H1 (cell line): Measurements from ENCODE around the gene SND1. TPM values are rescaled to one million over a fixed set of nuclear protein-coding genes. Genes with fewer than 3 reads are reported as not detected.

Experiments used
- CBX8 ChIP-seq: fragments of 300-800, 300-1000 bp; sonication (generic); IDR thresholded peaks from 2 replicates; pipeline ENCODE4 v1.7.1; 2016; ENCODE audit warnings: low read depth, low read length, borderline replicate concordance
- CTCF ChIP-seq, 3 experiments: IDR thresholded peaks; 1 replicate in 2 of 3; 2 replicates in 1 of 3; pipeline versions ENCODE4 v1.5.1 to v1.6.1; 2011; ENCODE audit warnings: low read length in 3 of 3, mild to moderate bottlenecking in 3 of 3, inconsistent platforms in 2 of 3, low read depth in 1 of 3, moderate library complexity in 1 of 3; ENCODE audit not compliant: insufficient read depth in 1 of 3; ENCODE audit errors: control extremely low read depth in 1 of 3
- polyA plus RNA-seq, 7 experiments: library from polyadenylated mRNA; depleted of rRNA in 3 of 7; stranded (reverse) in 5 of 7; unstranded in 2 of 7; fragments of >200 nt in 5 of 7; fragments of 200-250 nt in 2 of 7; gene quantifications; 1 replicate in 5 of 7; 2 replicates in 1 of 7; 4 replicates in 1 of 7; pipeline versions ENCODE4 v1.2.1 to v1.2.3, GENCODE V29; 2011 to 2013; ENCODE audit warnings: missing spikeins in 2 of 7, mixed read lengths in 2 of 7
- total RNA-seq: library from RNA; stranded (reverse); fragmentation: NEBNext Ultra II Directional; extraction: Animal tissue kit (Norgen Biotek cat#: 25700); gene quantifications from 2 replicates; pipeline ENCODE4 v1.2.1, GENCODE V29; 2021

The SND1 gene
- total and polyA plus RNA-seq, 2 of the 8 experiments (the other 6 are each of a cell fraction or from before 2014, with no cell fraction given), result 122 to 290 TPM

GRCh38 chr7:127815631-127816145 is 163.7 kb downstream of the SND1 start (continued):
- TF ChIP-seq CTCF (IDR thresholded peaks at IDR 0.05; ENCODE audit: control extremely low read depth in 1 of 3, insufficient read depth in 1 of 3, low read depth in 1 of 3, low read length in 3 of 3) (no peak), CBX8 (no peak)
